HUES48 (cell line): Measurements from ENCODE around the gene AQP7.
"Not testable (repeated sequence)": the region's sequence is repeated elsewhere in the genome, so short reads cannot be mapped to it uniquely, and the experiment has no call there.

Experiments
- H3K27ac ChIP-seq: one replicate; pipeline ENCODE4 v1.7.0; 2013; ENCODE audit warnings: low read depth, low read length, inconsistent platforms
- H3K27me3 ChIP-seq: 2 replicates; pipeline ENCODE4 v1.6.1; 2013; ENCODE audit warnings: mild to moderate bottlenecking, low read length; ENCODE audit not compliant: control insufficient read depth, insufficient read depth
- H3K36me3 ChIP-seq: 2 replicates; pipeline ENCODE4 v1.6.1; 2013; ENCODE audit warnings: low read length; ENCODE audit not compliant: control insufficient read depth, insufficient read depth
- H3K4me1 ChIP-seq: 2 replicates; pipeline ENCODE4 v1.6.1; 2013; ENCODE audit warnings: mild to moderate bottlenecking, low read length; ENCODE audit not compliant: control insufficient read depth, insufficient read depth
- H3K4me3 ChIP-seq: 2 replicates; pipeline ENCODE4 v1.5.1; 2013; ENCODE audit warnings: mild to moderate bottlenecking, low read depth, low read length
- H3K9ac ChIP-seq: 2 replicates; pipeline ENCODE4 v1.6.1; 2013; ENCODE audit warnings: mild to moderate bottlenecking, low read depth, low read length, moderate library complexity
- H3K9me3 ChIP-seq: 2 replicates; pipeline ENCODE4 v1.6.1; 2013; ENCODE audit warnings: low read length; ENCODE audit not compliant: control insufficient read depth, insufficient read depth

The AQP7 gene

GRCh38 chr9:33402371-33402770 lies at the start of gene AQP7:
AQP7 (minus strand) TSS chr9:33402568; CDS start chr9:33401262, 1,306 bp downstream.
- not testable (repeated sequence) for H3K9me3 ChIP-seq, H3K4me3 ChIP-seq, H3K27me3 ChIP-seq, H3K4me1 ChIP-seq, H3K36me3 ChIP-seq, H3K9ac ChIP-seq, H3K27ac ChIP-seq

- Histone ChIP-seq H3K36me3 (no peaks in the 10 kb centered on the region), H3K27me3 (peaks cover 28% of the 10 kb centered on the region), H3K9ac (no peak overlapping the region), H3K4me1 (peaks cover 19% of the 10 kb centered on the region), H3K9me3 (no peaks in the 10 kb centered on the region), H3K4me3 (no peak overlapping the region), H3K27ac (no peak overlapping the region)
Observed at GRCh38 chr9:33450621-33451146, 48.3 kb upstream of the AQP7 start.

GRCh38 chr9:33449715-33450114 lies 47.3 kb upstream of the AQP7 start:
- Histone ChIP-seq H3K27me3 (peaks cover 28% of the 10 kb centered on the region), H3K9ac (no peak overlapping the region), H3K27ac (no peak overlapping the region), H3K4me1 (peaks cover 19% of the 10 kb centered on the region), H3K36me3 (no peaks in the 10 kb centered on the region), H3K4me3 (no peak overlapping the region), H3K9me3 (no peaks in the 10 kb centered on the region)

GRCh38 chr9:33447799-33448553 lies 45.6 kb upstream of the AQP7 start:
- H3K27ac ChIP-seq = no peak overlapping the region
- no peak overlapping the region for H3K9ac ChIP-seq
- H3K4me3 ChIP-seq = peak overlapping the region; percentile 72
- no peaks in the 10 kb centered on the region for H3K9me3 ChIP-seq
- peaks cover 28% of the 10 kb centered on the region for H3K27me3 ChIP-seq
- H3K36me3 ChIP-seq = no peaks in the 10 kb centered on the region
- H3K4me1 ChIP-seq = peaks cover 14% of the 10 kb centered on the region

- no peak within 1 kb of the TSS for H3K9ac ChIP-seq
Observed at GRCh38 chr9:33446946-33447798, 44.8 kb upstream of the AQP7 start, which contains the start of gene AQP3. AQP3 (minus strand) TSS chr9:33447593; CDS start chr9:33447530, 63 bp downstream.

GRCh38 chr9:33446240-33446945 lies 44.0 kb upstream of the AQP7 start:
- Histone ChIP-seq H3K9ac (no peak overlapping the region), H3K4me1 (peaks cover 12% of the 10 kb centered on the region), H3K27me3 (peaks cover 28% of the 10 kb centered on the region), H3K9me3 (no peaks in the 10 kb centered on the region), H3K27ac (no peak overlapping the region), H3K4me3 (peak overlapping the region; percentile 72), H3K36me3 (no peaks in the 10 kb centered on the region)

More at GRCh38 chr9:33446946-33447798, 44.8 kb upstream of the AQP7 start, which contains the start of gene AQP3:
- peak within 1 kb of the TSS; percentile 72 for H3K4me3 ChIP-seq
- H3K27me3 ChIP-seq = peaks cover 28% of the 10 kb centered on the region
- H3K27ac ChIP-seq = peak within 1 kb of the TSS; percentile 47
- H3K36me3 ChIP-seq = no peaks in the 10 kb centered on the region
- peaks cover 12% of the 10 kb centered on the region for H3K4me1 ChIP-seq
- H3K9me3 ChIP-seq = no peaks in the 10 kb centered on the region

- no peak overlapping the region for H3K9ac ChIP-seq
- H3K36me3 ChIP-seq = no peaks in the 10 kb centered on the region
- no peak overlapping the region for H3K4me3 ChIP-seq
- no peaks in the 10 kb centered on the region for H3K9me3 ChIP-seq
- H3K27me3 ChIP-seq = peaks cover 28% of the 10 kb centered on the region
- peaks cover 12% of the 10 kb centered on the region for H3K4me1 ChIP-seq
- H3K27ac ChIP-seq = no peak overlapping the region
Observed at GRCh38 chr9:33445389-33446239, 43.2 kb upstream of the AQP7 start.

GRCh38 chr9:33443464-33444154 lies 41.2 kb upstream of the AQP7 start:
- H3K36me3 ChIP-seq = no peaks in the 10 kb centered on the region
- H3K9me3 ChIP-seq = no peaks in the 10 kb centered on the region
- H3K4me3 ChIP-seq = no peak overlapping the region
- no peak overlapping the region for H3K27ac ChIP-seq
- peaks cover 25% of the 10 kb centered on the region for H3K27me3 ChIP-seq
- H3K9ac ChIP-seq = no peak overlapping the region
- peaks cover 12% of the 10 kb centered on the region for H3K4me1 ChIP-seq

GRCh38 chr9:33443047-33443446 lies 40.7 kb upstream of the AQP7 start:
- Histone ChIP-seq H3K27ac (no peak overlapping the region), H3K27me3 (peaks cover 19% of the 10 kb centered on the region), H3K4me1 (peaks cover 10% of the 10 kb centered on the region), H3K36me3 (no peaks in the 10 kb centered on the region), H3K9ac (no peak overlapping the region), H3K4me3 (no peak overlapping the region), H3K9me3 (no peaks in the 10 kb centered on the region)
